ENCODE measurements around the gene DSCAML1. TPM values are rescaled to one million over a fixed set of nuclear protein-coding genes. Genes with fewer than 3 reads are reported as not detected.

Gene DSCAML1
- total and polyA plus RNA-seq, 2 of the 8 experiments (the other 6 are each of a cell fraction or from before 2014, with no cell fraction given), result 0.19 to 0.24 TPM

DNA sequence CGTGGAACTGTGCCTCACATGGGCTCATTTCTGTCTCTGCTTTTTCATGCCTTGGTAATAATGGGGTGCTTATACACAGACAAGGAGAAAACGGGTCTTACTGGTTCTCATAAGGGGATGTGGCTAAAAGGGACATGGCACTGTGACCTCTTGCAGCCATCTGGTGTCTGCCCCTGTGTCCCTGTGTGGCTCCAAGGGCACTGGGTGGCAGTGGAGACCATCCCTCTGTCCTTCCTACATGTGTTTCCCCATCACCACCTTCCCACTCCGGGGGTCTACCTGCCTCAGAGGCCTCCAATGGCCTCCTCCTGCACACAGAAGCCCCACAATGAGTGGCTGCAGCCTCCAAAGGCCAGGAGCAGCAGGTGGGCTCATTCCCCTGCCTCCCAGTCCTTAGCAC, 248.1 kb downstream of the DSCAML1 start:
- Histone ChIP-seq H3K4me3 (ENCODE audit: extremely low read depth in 1 of 4, insufficient read depth in 2 of 4, low read depth in 3 of 4, low read length in 4 of 4) (no peak overlapping the region), H3K23me2 (ENCODE audit: low read depth, low read length) (no peaks in the 10 kb centered on the region; the same call in 1 of the 2 replicates), H3K4ac (replicated peaks; ENCODE audit: insufficient read length, low read depth, low read length) (no peak overlapping the region), H3K14ac (ENCODE audit: insufficient read length) (no peak overlapping the region), H3K79me1 (ENCODE audit: low read depth, low read length) (no peaks in the 10 kb centered on the region), H3K4me2 (ENCODE audit: insufficient read depth in 1 of 2, low read depth in 2 of 2, low read length in 2 of 2) (no peak overlapping the region), H2AK5ac (ENCODE audit: low read depth, low read length) (no peak overlapping the region), H3K27me3 (replicated peaks in 1 of 4; ENCODE audit: control insufficient read depth in 3 of 4, extremely low read depth in 1 of 4, insufficient read depth in 3 of 4, low read length in 3 of 4) (peaks cover 0 to 5% (median 0%) of the 10 kb centered on the region in 4 experiments; a peak in 3 of 7 replicates), H4K20me1 (replicated peaks in 1 of 2; ENCODE audit: control insufficient read depth in 1 of 2, insufficient read depth in 2 of 2, low read length in 2 of 2) (no peaks in the 10 kb centered on the region), H3K18ac (ENCODE audit: extremely low read depth, low read length) (no peak overlapping the region), H2BK20ac (ENCODE audit: low read length) (no peak overlapping the region), H3K27ac (ENCODE audit: low read depth, low read length) (no peak overlapping the region), H2BK5ac (ENCODE audit: low read depth, low read length) (no peak overlapping the region), H3K9me3 (ENCODE audit: insufficient read depth in 2 of 2, low read depth in 1 of 2, low read length in 1 of 2) (no peaks in the 10 kb centered on the region), H2BK15ac (ENCODE audit: low read length) (peak overlapping the region; percentile 31; the same call in 1 of the 2 replicates), H3K23ac (ENCODE audit: insufficient read length) (no peak overlapping the region), H3K36me3 (ENCODE audit: control insufficient read depth in 2 of 4, insufficient read depth in 4 of 4, low read length in 3 of 4) (no peaks in the 10 kb centered on the region), H3K56ac (replicated peaks; ENCODE audit: insufficient read length, low read depth, low read length) (no peak overlapping the region), H4K5ac (ENCODE audit: insufficient read length, low read depth, low read length) (no peak overlapping the region), H4K8ac (ENCODE audit: extremely low read depth, insufficient read depth, low read length) (no peak overlapping the region), H2BK120ac (replicated peaks; ENCODE audit: low read depth, low read length) (no peak overlapping the region), H3K79me2 (ENCODE audit: control insufficient read depth in 1 of 2, insufficient read depth in 2 of 2, low read length in 2 of 2) (no peaks in the 10 kb centered on the region), H2AFZ (ENCODE audit: low read length) (no peak overlapping the region), H4K91ac (replicated peaks; ENCODE audit: insufficient read length, low read length) (no peak overlapping the region), H2BK12ac (ENCODE audit: low read depth, low read length) (0 out of 2 replicates have a peak overlapping the region, but pooled peaks have one; percentile 18), H3K9ac (replicated peaks in 1 of 4; ENCODE audit: extremely low read depth in 1 of 4, low read depth in 3 of 4, low read length in 3 of 4) (no peak overlapping the region), H3K4me1 (replicated peaks in 1 of 4; ENCODE audit: control insufficient read depth in 3 of 4, insufficient read depth in 4 of 4, low read length in 3 of 4) (peaks cover 4 to 19% (median 12%) of the 10 kb centered on the region in 4 experiments)
- DNase-seq (ENCODE audit: low read depth in 1 of 2, low spot score in 2 of 2) (no peak), FAIRE-seq (no peak)
- ChIA-PET POLR2A (ENCODE audit: partially characterized antibody) (interaction anchor here (0.6 kb wide), 1 partner anchor 388 kb away, joined by 3 read pairs; no protein-coding TSS in a partner anchor), CTCF (ENCODE audit: partially characterized antibody) (interaction anchor here (0.6 to 1.4 kb wide), 3 partner anchors 21 to 1210 kb away, joined by 3 to 4 read pairs (median 3); no protein-coding TSS in a partner anchor)
- WGBS, 2 experiments (ENCODE audit: extremely low coverage in 1 of 2, insufficient coverage in 1 of 2, insufficient read length in 1 of 2, insufficient replicate concordance in 2 of 2, low coverage in 1 of 2, low lambda C conversion rate in 2 of 2, missing lambda C conversion rate in 1 of 2), result 85% methylated on average over 3 of the region's 3 CpGs; no CpG with 5 or more reads in 1 of the 2 experiments
- peak in 1 of 2 experiments; percentile 20; a peak in 2 of 4 replicates for TF ChIP-seq RAD21 (IDR thresholded peaks at IDR 0.05 in 1 of 2, conservative IDR thresholded peaks at IDR 0.05 in 1 of 2; ENCODE audit: low read depth in 2 of 2, low read length in 2 of 2)
- no peak for TF ChIP-seq TAF7 (optimal IDR thresholded peaks at IDR 0.05; ENCODE audit: borderline replicate concordance, low read depth, low read length)
- TF ChIP-seq TEAD4 (IDR thresholded peaks at IDR 0.05; ENCODE audit: low read depth, low read length), result no peak

All from H1 (cell line).